Measurements from ENCODE around the gene RTKN. TPM values are rescaled to one million over a fixed set of nuclear protein-coding genes. Genes with fewer than 3 reads are reported as not detected.

RTKN gene
- total and polyA plus RNA-seq, 2 of the 13 experiments (the other 11 are each of a cell fraction or from before 2014, with no cell fraction given) = 159 to 166 TPM

GRCh38 chr2:74419345-74419744, 22.4 kb downstream of the RTKN start:
- Histone ChIP-seq H3K4me3 (replicated peaks in 1 of 3; ENCODE audit: insufficient read depth in 1 of 3, low read depth in 2 of 3, low read length in 3 of 3) (no peak overlapping the region), H3K4me2 (ENCODE audit: low read depth, low read length) (no peak overlapping the region), H3K4me1 (ENCODE audit: insufficient read depth, low read length) (peaks cover 38% of the 10 kb centered on the region), H3K79me2 (ENCODE audit: insufficient read depth, low read length) (no peaks in the 10 kb centered on the region), H3K27ac (ENCODE audit: extremely low read length, insufficient read depth, low read length) (no peak overlapping the region), H3K27me3 (ENCODE audit: control insufficient read depth in 1 of 2, insufficient read depth in 2 of 2, low read length in 2 of 2) (peaks cover 0 to 10% of the 10 kb centered on the region in 2 experiments; a peak in 3 of 5 replicates), H3K9ac (ENCODE audit: insufficient read depth, low read depth, low read length) (no peak overlapping the region), H2AFZ (ENCODE audit: low read length) (no peak overlapping the region), H3K36me3 (replicated peaks in 1 of 2; ENCODE audit: control insufficient read depth in 1 of 2, insufficient read depth in 2 of 2, low read length in 2 of 2) (no peaks in the 10 kb centered on the region), H3K9me3 (ENCODE audit: low read length) (no peaks in the 10 kb centered on the region), H4K20me1 (ENCODE audit: insufficient read depth, low read length) (no peaks in the 10 kb centered on the region)
- BruUV-seq (replicated peaks) = no TSS peak
- FAIRE-seq (no peak), ATAC-seq (no peak), DNase-seq (ENCODE audit: low spot score) (no peak)
- WGBS (ENCODE audit: low lambda C conversion rate) = 52% methylated on average over 1 of the region's 1 CpG
- in situ Hi-C loops (cut with HindIII; ENCODE audit: extremely low pct_ligation_motif_present, low pct_unique_long_range_greater_than_20kb) (no loop called here), intact Hi-C loops (cut with micrococcal nuclease; ENCODE audit: unreplicated experiment) (no loop called here)
- ChIA-PET POLR2A (no interaction called here), CTCF (ENCODE audit: low intra/inter-chr PET ratio, low total read pairs) (no interaction called here)
- TF ChIP-seq ZNF589 (CRISPR knock-in tag; conservative IDR thresholded peaks at IDR 0.05) (no peak), AHDC1 (CRISPR knock-in tag; IDR thresholded peaks at IDR 0.05; ENCODE audit: borderline replicate concordance) (no peak), SP5 (CRISPR knock-in tag; IDR thresholded peaks at IDR 0.05; ENCODE audit: borderline replicate concordance, low read depth) (no peak), ATF5 (CRISPR knock-in tag; IDR thresholded peaks at IDR 0.05; ENCODE audit: low read depth) (no peak), NR1H2 (CRISPR knock-in tag; IDR thresholded peaks at IDR 0.05; ENCODE audit: borderline replicate concordance, low read depth) (no peak), ARID5B (CRISPR knock-in tag; IDR thresholded peaks at IDR 0.05) (no peak), ZNF367 (CRISPR knock-in tag; IDR thresholded peaks at IDR 0.05; ENCODE audit: borderline replicate concordance) (no peak), CEBPZ (IDR thresholded peaks at IDR 0.05; ENCODE audit: low read length) (no peak), AKAP8 (CRISPR knock-in tag; IDR thresholded peaks at IDR 0.05) (no peak), SAFB2 (CRISPR knock-in tag; IDR thresholded peaks at IDR 0.05; ENCODE audit: borderline replicate concordance, low read depth) (no peak)
